ENCODE data around the gene STK24. TPM values are rescaled to one million over a fixed set of nuclear protein-coding genes. Genes with fewer than 3 reads are reported as not detected.
A peak's percentile ranks its signal among the peaks of the same experiment; 100 is the strongest.

Gene STK24
- total and polyA plus RNA-seq, 2 of the 4 experiments (the other 2 are of a cell fraction) = 29.2 to 43.4 TPM

DNA sequence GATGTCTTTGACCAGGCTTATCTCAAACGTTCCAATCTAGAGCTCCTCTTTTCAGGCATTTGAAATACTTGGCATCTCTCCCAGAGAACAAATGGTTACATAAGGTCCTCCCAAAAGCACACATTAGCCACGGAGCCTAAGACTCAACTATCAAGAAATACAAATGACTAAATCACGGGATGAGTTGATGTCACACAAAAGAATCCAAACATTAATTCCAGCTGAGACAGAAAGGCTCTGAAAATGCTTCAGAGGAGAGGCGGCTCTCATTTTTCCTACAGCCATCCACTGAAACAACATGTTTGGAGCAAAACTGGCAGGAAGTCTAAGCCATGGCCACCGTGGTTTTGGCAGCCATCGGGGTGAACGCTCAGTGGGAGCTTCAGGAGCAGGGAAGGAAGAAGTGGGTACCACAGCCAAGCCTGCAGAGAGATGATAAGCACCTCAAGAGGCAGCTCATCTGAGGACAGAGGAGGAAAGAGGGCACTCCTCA lies 122.5 kb downstream of the STK24 start:
- H3K4me3 ChIP-seq (ENCODE audit: insufficient read depth, low read depth, low read length) = no peak overlapping the region

More for the DNA sequence above, 122.5 kb downstream of the STK24 start:
- peak overlapping the region; percentile 95 for H3K14ac ChIP-seq (replicated peaks; ENCODE audit: low read depth, low read length)
- WGBS, 2 experiments (ENCODE audit: extremely low coverage in 2 of 2, insufficient read length in 1 of 2) = 0% methylated on average over 1 of the region's 7 CpGs; no CpG with 5 or more reads in 1 of the 2 experiments
- H2AFZ ChIP-seq (replicated peaks; ENCODE audit: low read length, poor library complexity) = peak overlapping the region; percentile 60
- peak overlapping the region; percentile 91 for H3K27ac ChIP-seq (ENCODE audit: insufficient read depth, low read length)
- H3K56ac ChIP-seq (ENCODE audit: extremely low read depth, insufficient read depth, low read length) = no peak overlapping the region
- POLR2A ChIA-PET (ENCODE audit: unreplicated experiment) = interaction anchor here (0.6 kb wide), 1 partner anchor 24 kb away, joined by 4 read pairs; no protein-coding TSS in a partner anchor
- H3K9me1 ChIP-seq (ENCODE audit: insufficient read depth, low read length) = peaks cover 20% of the 10 kb centered on the region
- intact Hi-C loops (cut with micrococcal nuclease) = loop anchor here (2.0 kb wide), 2 partner anchors 122 to 198 kb away; partner anchors contain the start of gene STK24
- peak overlapping the region; percentile 94 for H3K23ac ChIP-seq (ENCODE audit: low read depth, low read length)
- peak overlapping the region; percentile 87 for H3K18ac ChIP-seq (ENCODE audit: low read depth, low read length)
- DNase-seq (peak; percentile 94), ATAC-seq (ENCODE audit: low read depth) (peak; percentile 75)
- peak overlapping the region; percentile 7 for H3K9ac ChIP-seq (ENCODE audit: low read depth, low read length)
- peak overlapping the region; percentile 65 for H2BK5ac ChIP-seq (ENCODE audit: low read depth, low read length, poor library complexity, severe bottlenecking)
- peak overlapping the region; percentile 90 for H2BK120ac ChIP-seq (ENCODE audit: low read depth, low read length)
- peaks cover 40% of the 10 kb centered on the region for H3K36me3 ChIP-seq (ENCODE audit: control insufficient read depth, insufficient read depth, low read length)
- no peaks in the 10 kb centered on the region for H3K9me3 ChIP-seq (ENCODE audit: control insufficient read depth, insufficient read depth, low read length)
- peak overlapping the region; percentile 84 for H3K4ac ChIP-seq (ENCODE audit: low read depth, low read length)
- peak overlapping the region; percentile 76; the same call in 1 of the 2 replicates for H2AK5ac ChIP-seq (ENCODE audit: low read depth, low read length)
- no TSS peak for BruUV-seq (replicated peaks)
- H2BK15ac ChIP-seq (ENCODE audit: low read depth, low read length) = peak overlapping the region; percentile 18; the same call in 1 of the 3 replicates
- peak overlapping the region; percentile 59 for H2AK9ac ChIP-seq (replicated peaks; ENCODE audit: low read depth, low read length, poor library complexity)
- in situ Hi-C loops (cut with MboI; ENCODE audit: low sequenced_read_pairs) = loop anchor here (10.0 kb wide), 1 partner anchor 380 kb away; no protein-coding TSS in a partner anchor
- TF ChIP-seq RCOR1 (IDR thresholded peaks at IDR 0.05; ENCODE audit: insufficient replicate concordance, low read length) (no peak), BHLHE40 (IDR thresholded peaks at IDR 0.05; ENCODE audit: low read depth, low read length) (peak; percentile 78)
- peak overlapping the region; percentile 63 for H2BK20ac ChIP-seq (ENCODE audit: low read depth, low read length)
- dilution Hi-C loops (cut with HindIII; ENCODE audit: low sequenced_read_pairs, unreplicated experiment) = loop anchor here (25.0 kb wide), 1 partner anchor 208 kb away; no protein-coding TSS in a partner anchor
- H4K8ac ChIP-seq (ENCODE audit: low read depth in 2 of 2, low read length in 2 of 2) = peak overlapping the region in 1 of 2 experiments; percentile 74; a peak in 2 of 4 replicates
- peak overlapping the region; percentile 85 for H4K91ac ChIP-seq (ENCODE audit: insufficient read depth, low read depth, low read length)
- no peaks in the 10 kb centered on the region for H3K27me3 ChIP-seq (ENCODE audit: control insufficient read depth, insufficient read depth, low read length)
- peaks cover 29% of the 10 kb centered on the region for H4K20me1 ChIP-seq (ENCODE audit: insufficient read depth, low read length)
- H3K79me1 ChIP-seq (ENCODE audit: low read depth in 1 of 2, low read length in 2 of 2) = peaks cover 10 to 73% of the 10 kb centered on the region in 2 experiments; a peak in 3 of 4 replicates
- peaks cover 14% of the 10 kb centered on the region for H3K4me1 ChIP-seq (ENCODE audit: control insufficient read depth, insufficient read depth, low read length)
- peak overlapping the region; percentile 77 for H3K4me2 ChIP-seq (ENCODE audit: low read depth, low read length)
- peak overlapping the region; percentile 70 for H4K5ac ChIP-seq (ENCODE audit: low read depth, low read length)
- CTCF ChIA-PET = interaction anchor here (1.1 kb wide), 1 partner anchor 199 kb away, joined by 3 read pairs; no protein-coding TSS in a partner anchor
